ENCODE data around the gene SUMF1.
"Not testable (repeated sequence)": the region's sequence is repeated elsewhere in the genome, so short reads cannot be mapped to it uniquely, and the experiment has no call there.

The SUMF1 gene

GRCh38 chr3:4335840-4336562 is 131.1 kb downstream of the SUMF1 start:
- no peak for DNase-seq (ENCODE audit: low spot score)

- DNase-seq (ENCODE audit: low spot score) = no peak
Measured at GRCh38 chr3:4334548-4334947, 132.5 kb downstream of the SUMF1 start.

- no peak for DNase-seq (ENCODE audit: low spot score)
Measured at GRCh38 chr3:4332991-4333390, 134.1 kb downstream of the SUMF1 start.

- no peak for DNase-seq (ENCODE audit: low spot score)
Measured at GRCh38 chr3:4332574-4332973, 134.5 kb downstream of the SUMF1 start.

- DNase-seq (ENCODE audit: low spot score) = no peak
Measured at GRCh38 chr3:4332111-4332510, 135.0 kb downstream of the SUMF1 start.

- not testable (repeated sequence) for DNase-seq (ENCODE audit: low spot score)
Measured at GRCh38 chr3:4329806-4330205, 137.3 kb downstream of the SUMF1 start.

GRCh38 chr3:4326868-4327267 is 140.2 kb downstream of the SUMF1 start:
- no peak for DNase-seq (ENCODE audit: low spot score)

GRCh38 chr3:4323246-4324027 is 143.6 kb downstream of the SUMF1 start:
- no peak for DNase-seq (ENCODE audit: low spot score)

- peak; percentile 37 for DNase-seq (ENCODE audit: low spot score)
Measured at GRCh38 chr3:4322635-4323034, 144.4 kb downstream of the SUMF1 start.

GRCh38 chr3:4321732-4322131 is 145.3 kb downstream of the SUMF1 start:
- no peak for DNase-seq (ENCODE audit: low spot score)

GRCh38 chr3:4320096-4320911 is 146.8 kb downstream of the SUMF1 start:
- no peak for DNase-seq (ENCODE audit: low spot score)

- DNase-seq (ENCODE audit: low spot score) = no peak
Measured at GRCh38 chr3:4314688-4315087, 152.4 kb downstream of the SUMF1 start.

- DNase-seq (ENCODE audit: low spot score) = no peak
Measured at GRCh38 chr3:4313606-4314293, 153.3 kb downstream of the SUMF1 start.

GRCh38 chr3:4311496-4311895 is 155.6 kb downstream of the SUMF1 start:
- no peak for DNase-seq (ENCODE audit: low spot score)
